ENCODE data around the gene ERICH3. TPM values are rescaled to one million over a fixed set of nuclear protein-coding genes. Genes with fewer than 3 reads are reported as not detected.

ERICH3 gene
- total and polyA plus RNA-seq, 4 donors, result 3.0 to 20.7 (median 11.2) TPM

GRCh38 chr1:74549932-74550331 is 123.7 kb downstream of the ERICH3 start:
- no peak for DNase-seq
- H3K27me3 ChIP-seq (ENCODE audit: control insufficient read depth in 3 of 3, insufficient read depth in 3 of 3, low read length in 2 of 3), result no peaks in the 10 kb centered on the region
- no peaks in the 10 kb centered on the region for H3K9me3 ChIP-seq (ENCODE audit: control insufficient read depth in 4 of 4, insufficient read depth in 3 of 4, low read length in 3 of 4)
- no peak for TF ChIP-seq CTCF (IDR thresholded peaks at IDR 0.05; ENCODE audit: control extremely low read depth, extremely low read depth)
- H3K4me3 ChIP-seq, result no peak overlapping the region
- WGBS, 2 donors, result 92 to 94% methylated on average over 2 of the region's 2 CpGs
- H3K36me3 ChIP-seq (ENCODE audit: control insufficient read depth in 4 of 4, insufficient read depth in 4 of 4, low read length in 4 of 4), result peaks cover 0 to 2% (median 0%) of the 10 kb centered on the region in 4 donors
- no peaks in the 10 kb centered on the region for H3K4me1 ChIP-seq (ENCODE audit: control insufficient read depth in 5 of 5, insufficient read depth in 5 of 5, low read length in 5 of 5)
- no peak overlapping the region for H3K27ac ChIP-seq (ENCODE audit: low read depth in 1 of 2, low read length in 1 of 2)
- H3K9ac ChIP-seq (ENCODE audit: insufficient read depth in 1 of 2, low read length in 2 of 2), result no peak overlapping the region
- no peak for ATAC-seq (ENCODE audit: insufficient read depth, low FRiP score)

GRCh38 chr1:74548961-74549750 is 124.4 kb downstream of the ERICH3 start:
- no peak for TF ChIP-seq CTCF (IDR thresholded peaks at IDR 0.05; ENCODE audit: control extremely low read depth, extremely low read depth)
- H3K36me3 ChIP-seq (ENCODE audit: control insufficient read depth in 4 of 4, insufficient read depth in 4 of 4, low read length in 4 of 4), result peaks cover 0 to 2% (median 0%) of the 10 kb centered on the region in 4 donors
- H3K4me3 ChIP-seq, result no peak overlapping the region
- WGBS, 2 donors, result 57 to 68% methylated on average over 4 of the region's 4 CpGs
- no peaks in the 10 kb centered on the region for H3K27me3 ChIP-seq (ENCODE audit: control insufficient read depth in 3 of 3, insufficient read depth in 3 of 3, low read length in 2 of 3)
- no peaks in the 10 kb centered on the region for H3K9me3 ChIP-seq (ENCODE audit: control insufficient read depth in 4 of 4, insufficient read depth in 3 of 4, low read length in 3 of 4)
- no peak overlapping the region for H3K27ac ChIP-seq (ENCODE audit: low read depth in 1 of 2, low read length in 1 of 2)
- H3K9ac ChIP-seq (ENCODE audit: insufficient read depth in 1 of 2, low read length in 2 of 2), result no peak overlapping the region
- DNase-seq, result no peak
- H3K4me1 ChIP-seq (ENCODE audit: control insufficient read depth in 5 of 5, insufficient read depth in 5 of 5, low read length in 5 of 5), result no peaks in the 10 kb centered on the region
- ATAC-seq (ENCODE audit: insufficient read depth, low FRiP score), result no peak

GRCh38 chr1:74545821-74546220 is 127.8 kb downstream of the ERICH3 start:
- no peak overlapping the region for H3K4me3 ChIP-seq
- no peak overlapping the region for H3K9ac ChIP-seq (ENCODE audit: insufficient read depth in 1 of 2, low read length in 2 of 2)
- H3K9me3 ChIP-seq (ENCODE audit: control insufficient read depth in 4 of 4, insufficient read depth in 3 of 4, low read length in 3 of 4), result no peaks in the 10 kb centered on the region
- H3K4me1 ChIP-seq (ENCODE audit: control insufficient read depth in 5 of 5, insufficient read depth in 5 of 5, low read length in 5 of 5), result no peaks in the 10 kb centered on the region
- DNase-seq (no peak), ATAC-seq (ENCODE audit: insufficient read depth, low FRiP score) (no peak)
- WGBS, 2 donors, result 89 to 95% methylated on average over 2 of the region's 2 CpGs
- H3K27me3 ChIP-seq (ENCODE audit: control insufficient read depth in 3 of 3, insufficient read depth in 3 of 3, low read length in 2 of 3), result no peaks in the 10 kb centered on the region
- H3K27ac ChIP-seq (ENCODE audit: low read depth in 1 of 2, low read length in 1 of 2), result no peak overlapping the region
- H3K36me3 ChIP-seq (ENCODE audit: control insufficient read depth in 4 of 4, insufficient read depth in 4 of 4, low read length in 4 of 4), result peaks cover 0 to 2% (median 0%) of the 10 kb centered on the region in 4 donors
- TF ChIP-seq CTCF (IDR thresholded peaks at IDR 0.05; ENCODE audit: control extremely low read depth, extremely low read depth), result no peak
